Measurements from ENCODE around the gene SCFD2. TPM values are rescaled to one million over a fixed set of nuclear protein-coding genes. Genes with fewer than 3 reads are reported as not detected.
"Not testable (repeated sequence)": the region's sequence is repeated elsewhere in the genome, so short reads cannot be mapped to it uniquely, and the experiment has no call there.

SCFD2 gene
- total RNA-seq, 1 donor from 2014 or later: 11.0 TPM

DNA sequence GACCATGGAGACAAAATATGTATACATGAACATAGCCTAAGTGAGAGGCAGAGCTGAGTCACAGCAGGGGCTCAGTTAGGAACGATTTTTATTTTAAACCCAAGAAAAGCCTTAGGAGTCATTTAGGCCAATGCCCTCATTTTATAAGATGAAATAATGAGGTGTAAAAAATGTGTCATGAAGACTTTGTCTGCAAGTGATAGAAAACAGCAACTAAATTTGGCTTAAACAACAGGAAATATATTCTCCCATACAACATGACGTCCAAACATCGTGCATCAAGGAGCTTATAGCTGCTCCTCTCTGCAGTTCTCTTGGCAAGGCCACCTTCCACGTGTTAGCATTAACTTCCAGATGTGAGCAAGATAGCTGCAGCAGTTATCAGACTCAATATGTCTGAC is 16.8 kb downstream of the SCFD2 start:
- Histone ChIP-seq H3K36me3 (ENCODE audit: control insufficient read depth, insufficient read depth, low read length) (no peaks in the 10 kb centered on the region), H3K27me3 (ENCODE audit: control insufficient read depth, insufficient read depth, low read length) (no peaks in the 10 kb centered on the region), H3K4me3 (ENCODE audit: low read depth, low read length) (no peak overlapping the region)
- no peak for DNase-seq (ENCODE audit: low read depth)
- TF ChIP-seq, protein P1, sequence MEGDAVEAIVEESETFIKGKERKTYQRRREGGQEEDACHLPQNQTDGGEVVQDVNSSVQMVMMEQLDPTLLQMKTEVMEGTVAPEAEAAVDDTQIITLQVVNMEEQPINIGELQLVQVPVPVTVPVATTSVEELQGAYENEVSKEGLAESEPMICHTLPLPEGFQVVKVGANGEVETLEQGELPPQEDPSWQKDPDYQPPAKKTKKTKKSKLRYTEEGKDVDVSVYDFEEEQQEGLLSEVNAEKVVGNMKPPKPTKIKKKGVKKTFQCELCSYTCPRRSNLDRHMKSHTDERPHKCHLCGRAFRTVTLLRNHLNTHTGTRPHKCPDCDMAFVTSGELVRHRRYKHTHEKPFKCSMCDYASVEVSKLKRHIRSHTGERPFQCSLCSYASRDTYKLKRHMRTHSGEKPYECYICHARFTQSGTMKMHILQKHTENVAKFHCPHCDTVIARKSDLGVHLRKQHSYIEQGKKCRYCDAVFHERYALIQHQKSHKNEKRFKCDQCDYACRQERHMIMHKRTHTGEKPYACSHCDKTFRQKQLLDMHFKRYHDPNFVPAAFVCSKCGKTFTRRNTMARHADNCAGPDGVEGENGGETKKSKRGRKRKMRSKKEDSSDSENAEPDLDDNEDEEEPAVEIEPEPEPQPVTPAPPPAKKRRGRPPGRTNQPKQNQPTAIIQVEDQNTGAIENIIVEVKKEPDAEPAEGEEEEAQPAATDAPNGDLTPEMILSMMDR (IDR thresholded peaks at IDR 0.05; ENCODE audit: insufficient read depth, low read length, poor library complexity, severe bottlenecking): no peak

DNA sequence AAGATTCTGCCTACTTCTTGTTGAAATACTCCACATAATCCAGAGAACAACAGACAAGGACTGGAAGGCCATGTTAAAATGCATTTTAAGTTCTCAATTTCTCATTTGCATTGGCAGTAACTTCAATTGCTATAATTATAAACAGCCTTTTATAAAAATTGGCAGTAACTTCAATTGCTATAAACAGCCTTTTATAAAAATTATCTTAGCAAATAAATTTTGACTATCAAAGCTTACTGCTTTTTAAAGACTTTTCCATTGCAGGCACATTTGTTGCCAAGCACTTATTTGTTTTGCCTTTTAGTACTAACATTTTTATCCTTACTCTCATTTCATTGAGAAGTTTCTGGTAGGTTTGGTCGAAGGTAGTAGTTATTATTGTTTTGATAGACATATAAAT is 17.8 kb downstream of the SCFD2 start:
- Histone ChIP-seq H3K4me3 (ENCODE audit: low read depth, low read length) (no peak overlapping the region), H3K36me3 (ENCODE audit: control insufficient read depth, insufficient read depth, low read length) (no peaks in the 10 kb centered on the region), H3K27me3 (ENCODE audit: control insufficient read depth, insufficient read depth, low read length) (no peaks in the 10 kb centered on the region)
- TF ChIP-seq, protein P1 (IDR thresholded peaks at IDR 0.05; ENCODE audit: insufficient read depth, low read length, poor library complexity, severe bottlenecking): no peak
- DNase-seq (ENCODE audit: low read depth): no peak

DNA sequence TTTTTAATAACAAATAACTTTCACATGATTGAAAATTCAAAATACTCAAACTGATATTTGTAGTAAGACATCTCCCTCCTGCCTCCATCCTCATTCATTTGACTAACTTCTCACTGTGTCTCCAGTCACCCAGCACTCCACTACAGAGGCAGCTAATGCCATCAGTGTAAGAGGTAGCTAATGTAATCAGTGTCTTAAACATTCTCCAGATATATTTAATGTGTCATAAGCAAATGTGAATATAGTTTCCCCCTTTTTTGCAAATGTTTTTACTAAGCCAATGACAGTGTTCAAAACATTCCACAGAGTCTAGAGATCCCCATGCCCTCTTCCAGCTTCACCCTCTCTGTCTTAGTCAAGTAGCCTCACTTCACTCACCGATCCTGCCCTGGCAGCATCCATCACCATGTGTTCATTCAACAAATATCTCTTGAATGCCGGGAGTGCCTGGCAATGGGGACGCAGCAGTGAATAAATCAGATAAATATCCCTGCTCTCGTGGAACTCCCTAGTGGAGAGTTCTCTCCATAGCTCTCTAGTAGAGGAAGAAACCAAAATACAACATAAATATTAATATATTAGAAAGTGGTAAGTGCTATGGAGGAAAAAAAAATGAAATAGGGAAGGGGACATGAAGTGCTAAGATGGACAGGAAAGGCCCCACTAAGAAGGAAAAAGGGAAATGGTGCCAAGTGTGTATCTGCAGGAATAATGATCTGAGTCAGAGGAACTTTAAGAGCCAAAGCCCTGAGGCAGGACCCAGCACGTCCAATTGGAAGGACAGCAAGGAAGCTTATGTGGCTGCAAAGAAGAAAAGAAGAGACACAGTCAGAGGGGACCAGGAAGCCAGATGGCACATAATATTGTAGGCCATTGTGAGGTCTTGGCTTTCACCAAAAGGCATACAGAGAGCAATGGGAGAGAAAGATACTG is 18.7 kb downstream of the SCFD2 start:
- TF ChIP-seq, protein P1 (IDR thresholded peaks at IDR 0.05; ENCODE audit: insufficient read depth, low read length, poor library complexity, severe bottlenecking): no peak
- Histone ChIP-seq H3K27me3 (ENCODE audit: control insufficient read depth, insufficient read depth, low read length) (no peaks in the 10 kb centered on the region), H3K36me3 (ENCODE audit: control insufficient read depth, insufficient read depth, low read length) (no peaks in the 10 kb centered on the region), H3K4me3 (ENCODE audit: low read depth, low read length) (no peak overlapping the region)
- no peak for DNase-seq (ENCODE audit: low read depth)

GRCh38 chr4:53346392-53346791 is 19.5 kb downstream of the SCFD2 start:
- H3K27me3 ChIP-seq (ENCODE audit: control insufficient read depth, insufficient read depth, low read length); H3K36me3 ChIP-seq (ENCODE audit: control insufficient read depth, insufficient read depth, low read length); DNase-seq (ENCODE audit: low read depth); H3K4me3 ChIP-seq (ENCODE audit: low read depth, low read length): not testable (repeated sequence)

GRCh38 chr4:53340145-53340544 is 25.7 kb downstream of the SCFD2 start:
- DNase-seq (ENCODE audit: low read depth); H3K4me3 ChIP-seq (ENCODE audit: low read depth, low read length); H3K36me3 ChIP-seq (ENCODE audit: control insufficient read depth, insufficient read depth, low read length); H3K27me3 ChIP-seq (ENCODE audit: control insufficient read depth, insufficient read depth, low read length): not testable (repeated sequence)

- not testable (repeated sequence) for H3K36me3 ChIP-seq (ENCODE audit: control insufficient read depth, insufficient read depth, low read length); H3K27me3 ChIP-seq (ENCODE audit: control insufficient read depth, insufficient read depth, low read length); H3K4me3 ChIP-seq (ENCODE audit: low read depth, low read length); DNase-seq (ENCODE audit: low read depth)
Measured at GRCh38 chr4:53334916-53335315, 30.9 kb downstream of the SCFD2 start.

- TF ChIP-seq, protein P1 (IDR thresholded peaks at IDR 0.05; ENCODE audit: insufficient read depth, low read length, poor library complexity, severe bottlenecking): no peak
- Histone ChIP-seq H3K36me3 (ENCODE audit: control insufficient read depth, insufficient read depth, low read length) (no peaks in the 10 kb centered on the region), H3K4me3 (ENCODE audit: low read depth, low read length) (no peak overlapping the region), H3K27me3 (ENCODE audit: control insufficient read depth, insufficient read depth, low read length) (no peaks in the 10 kb centered on the region)
- DNase-seq (ENCODE audit: low read depth): no peak
Measured at GRCh38 chr4:53326535-53326934, 39.3 kb downstream of the SCFD2 start.
